Activated CD8-positive, alpha-beta memory T cell treated with anti-CD3 and anti-CD28 coated beads, Interleukin-2, amount 10 ng/mL, durations not matched to agents 7 days and 5 days (primary cell): ENCODE measurements around the gene IL31. TPM values are rescaled to one million over a fixed set of nuclear protein-coding genes. Genes with fewer than 3 reads are reported as not detected.
A peak's percentile ranks its signal among the peaks of the same experiment; 100 is the strongest.
"Not testable (repeated sequence)": the region's sequence is repeated elsewhere in the genome, so short reads cannot be mapped to it uniquely, and the experiment has no call there.

Experiments used
- ATAC-seq: fragments of 150-1000 bp; cut with Tn5 transposase; one replicate; pipeline ENCODE4 v1.10.0; 2021; ENCODE audit warnings: moderate library complexity
- CTCF ChIA-PET: fragments of 350-600 bp; sonication (Branson Sonifier 250); formaldehyde crosslinking; loops from one replicate; lab custom pipeline; 2021; ENCODE audit warnings: antibody characterized with exemption; lab: Charles Lee
- DNase-seq: peaks from one replicate; pipeline ENCODE4 v3.0.0-alpha.2; 2020
- H3K27ac Mint-ChIP-seq: one replicate; pipeline ENCODE4 v1.8.0; 2021; ENCODE audit warnings: mild to moderate bottlenecking, mixed read lengths
- H3K27me3 Mint-ChIP-seq: one replicate; pipeline ENCODE4 v1.8.0; 2021; ENCODE audit warnings: mixed read lengths
- H3K36me3 Mint-ChIP-seq: one replicate; pipeline ENCODE4 v1.8.0; 2021; ENCODE audit warnings: mild to moderate bottlenecking, mixed read lengths
- H3K4me1 Mint-ChIP-seq: one replicate; pipeline ENCODE4 v1.8.0; 2021; ENCODE audit warnings: mixed read lengths
- H3K4me3 Mint-ChIP-seq: one replicate; pipeline ENCODE4 v1.8.0; 2021; ENCODE audit warnings: mild to moderate bottlenecking, moderate library complexity, mixed read lengths
- H3K9me3 Mint-ChIP-seq: one replicate; pipeline ENCODE4 v1.8.0; 2022; ENCODE audit warnings: low read depth, mixed read lengths
- total RNA-seq, 2 experiments: library from RNA; stranded (reverse); gene quantifications; one replicate each; pipeline ENCODE4 v1.2.3, GENCODE V29; 2021

The IL31 gene
- total RNA-seq, 2 experiments from 2014 or later = not detected

DNA sequence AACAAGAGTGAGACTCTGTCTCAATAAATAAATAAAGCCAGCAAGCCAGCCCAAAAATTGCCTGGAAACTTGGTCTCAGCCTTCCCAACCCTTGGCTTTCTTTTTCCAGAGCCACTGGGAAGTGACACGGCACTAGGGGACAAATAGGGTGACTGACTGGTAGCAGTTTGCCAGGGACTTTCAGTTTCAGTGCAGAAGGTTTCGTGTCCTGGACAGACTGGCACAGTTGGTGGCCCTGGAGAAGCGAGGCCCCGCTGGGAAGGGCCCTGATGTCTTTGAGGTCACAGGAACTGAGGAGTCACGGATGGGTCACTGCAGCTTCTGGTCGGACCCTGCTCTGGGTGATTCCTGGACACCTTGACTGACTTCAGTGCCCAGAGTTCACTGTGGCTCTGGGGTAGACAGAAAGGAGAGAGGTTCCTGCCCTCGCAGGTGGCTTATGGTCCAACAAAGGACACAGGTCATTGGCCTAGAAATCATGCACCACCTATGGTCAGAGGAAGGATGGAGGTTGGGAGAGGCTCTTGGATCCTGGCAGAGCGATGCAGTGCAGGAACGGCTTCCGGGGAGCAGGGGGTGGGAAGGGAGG, 11.6 kb upstream of the IL31 start:
- DNase-seq (no peak), ATAC-seq (no peak)
- CTCF ChIA-PET = no interaction called here
- Mint-ChIP-seq H3K27me3 (peaks cover 27% of the 10 kb centered on the region), H3K27ac (no peak overlapping the region), H3K36me3 (no peaks in the 10 kb centered on the region), H3K9me3 (no peaks in the 10 kb centered on the region), H3K4me1 (peaks cover 15% of the 10 kb centered on the region), H3K4me3 (no peak overlapping the region)

DNA sequence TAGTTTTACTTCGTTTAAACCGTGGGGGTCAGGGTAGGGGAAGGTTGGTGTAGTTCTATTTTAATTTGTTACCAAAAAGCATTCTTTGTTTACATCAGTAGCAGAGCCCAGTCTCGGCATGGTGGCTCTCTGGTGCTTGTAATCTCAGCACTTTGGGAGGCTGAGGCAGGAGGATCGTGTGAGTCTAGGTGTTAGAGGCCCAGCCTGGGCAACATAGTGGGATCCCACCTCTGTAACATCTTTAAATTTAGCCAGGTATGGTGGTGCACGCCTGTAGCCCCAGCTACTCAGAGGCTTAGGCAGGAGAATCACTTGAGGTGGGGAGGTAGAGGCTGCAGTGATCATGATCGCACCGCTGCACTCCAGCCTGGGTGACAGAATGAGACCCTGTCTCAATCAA, 11.1 kb upstream of the IL31 start:
- H3K27ac Mint-ChIP-seq = no peak overlapping the region
- H3K9me3 Mint-ChIP-seq = no peaks in the 10 kb centered on the region
- H3K4me3 Mint-ChIP-seq = no peak overlapping the region

GRCh38 chr12:122184517-122184916, 10.5 kb upstream of the IL31 start:
- no peak for DNase-seq
- ATAC-seq = peak; percentile 37
- Mint-ChIP-seq H3K9me3 (no peaks in the 10 kb centered on the region), H3K4me3 (no peak overlapping the region), H3K36me3 (no peaks in the 10 kb centered on the region), H3K27me3 (peaks cover 27% of the 10 kb centered on the region), H3K27ac (peak overlapping the region; percentile 4), H3K4me1 (peaks cover 17% of the 10 kb centered on the region)
- CTCF ChIA-PET = no interaction called here

More for the DNA sequence above, 11.1 kb upstream of the IL31 start:
- CTCF ChIA-PET = no interaction called here
- peaks cover 27% of the 10 kb centered on the region for H3K27me3 Mint-ChIP-seq
- DNase-seq (no peak), ATAC-seq (no peak)
- H3K4me1 Mint-ChIP-seq = peaks cover 17% of the 10 kb centered on the region
- no peaks in the 10 kb centered on the region for H3K36me3 Mint-ChIP-seq

GRCh38 chr12:122183588-122183940, 9.5 kb upstream of the IL31 start:
- H3K27me3 Mint-ChIP-seq = peaks cover 30% of the 10 kb centered on the region
- H3K4me1 Mint-ChIP-seq = peaks cover 19% of the 10 kb centered on the region
- H3K4me3 Mint-ChIP-seq = peak overlapping the region; percentile 39
- ATAC-seq (no peak), DNase-seq (no peak)
- H3K9me3 Mint-ChIP-seq = no peaks in the 10 kb centered on the region
- H3K36me3 Mint-ChIP-seq = no peaks in the 10 kb centered on the region
- CTCF ChIA-PET = interaction anchor here (1.6 kb wide), 1 partner anchor 17 kb away, joined by 5 read pairs; no protein-coding TSS in a partner anchor
- no peak overlapping the region for H3K27ac Mint-ChIP-seq

DNA sequence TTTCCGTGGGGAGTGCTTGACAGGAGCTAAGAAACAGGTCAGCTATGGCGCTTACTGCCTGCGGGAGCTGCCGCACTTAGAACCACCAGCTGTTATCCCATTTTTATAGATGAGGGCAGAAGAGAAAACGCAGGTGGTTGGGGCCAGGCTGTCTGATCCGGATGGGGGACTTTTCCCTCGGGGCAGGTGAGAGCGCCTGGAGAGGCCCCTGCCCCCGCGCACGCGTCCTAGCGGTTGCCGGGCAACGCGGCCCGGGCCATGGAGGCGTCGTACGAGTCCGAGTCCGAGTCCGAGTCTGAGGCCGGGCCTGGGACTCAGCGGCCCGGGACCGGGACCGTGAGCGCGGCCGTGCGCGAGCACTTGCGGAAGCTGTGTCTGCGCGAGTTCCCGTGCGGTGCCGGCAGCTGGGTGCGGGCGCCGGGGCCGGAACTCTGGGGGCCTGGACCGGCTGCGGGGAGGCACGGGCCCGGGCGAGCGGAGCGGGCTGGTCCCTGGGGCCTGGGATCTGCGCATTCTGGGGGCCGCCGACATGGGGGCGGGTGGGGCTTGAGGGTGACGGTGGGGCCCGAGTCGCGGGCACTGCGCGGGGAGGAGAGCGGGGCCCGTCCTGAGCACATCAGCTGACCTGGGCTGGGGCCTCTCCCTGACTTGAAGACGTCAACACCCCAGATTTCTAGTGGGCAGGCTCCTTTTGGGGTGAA, 9.0 kb upstream of the IL31 start, which contains the start of gene LRRC43:
Gene LRRC43, plus strand, starts transcription at position 237 of the 701 bp plus-strand sequence. Its CDS starts 22 bp downstream, at position 259.
- CTCF ChIA-PET = interaction anchor here (0.9 to 1.8 kb wide), 4 partner anchors 8 to 128 kb away, joined by 3 to 10 read pairs (median 4); no protein-coding TSS in a partner anchor
- no peak within 1 kb of the TSS for H3K27ac Mint-ChIP-seq
- ATAC-seq (peak; percentile 88), DNase-seq (peak; percentile 51)
- H3K36me3 Mint-ChIP-seq = no peaks in the 10 kb centered on the region
- H3K9me3 Mint-ChIP-seq = no peaks in the 10 kb centered on the region
- peaks cover 19% of the 10 kb centered on the region for H3K4me1 Mint-ChIP-seq
- peaks cover 30% of the 10 kb centered on the region for H3K27me3 Mint-ChIP-seq
- peak within 1 kb of the TSS; percentile 57 for H3K4me3 Mint-ChIP-seq

GRCh38 chr12:122176473-122176872, 2.5 kb upstream of the IL31 start:
- H3K36me3 Mint-ChIP-seq, ATAC-seq, H3K4me3 Mint-ChIP-seq, H3K27ac Mint-ChIP-seq, H3K9me3 Mint-ChIP-seq, DNase-seq, H3K4me1 Mint-ChIP-seq: not testable (repeated sequence)
- CTCF ChIA-PET = interaction anchor here (1.2 kb wide), 1 partner anchor 10 kb away, joined by 4 read pairs; no protein-coding TSS in a partner anchor
- peaks cover 17% of the 10 kb centered on the region for H3K27me3 Mint-ChIP-seq

GRCh38 chr12:122172262-122172939, 1.6 kb downstream of the IL31 start:
- CTCF ChIA-PET = interaction anchor here (0.6 to 1.2 kb wide), 2 partner anchors 10 to 300 kb away, joined by 3 read pairs; no protein-coding TSS in a partner anchor
- Mint-ChIP-seq H3K4me1 (peaks cover 2% of the 10 kb centered on the region), H3K27me3 (peaks cover 29% of the 10 kb centered on the region), H3K36me3 (no peaks in the 10 kb centered on the region), H3K4me3 (no peak overlapping the region), H3K27ac (no peak overlapping the region), H3K9me3 (no peaks in the 10 kb centered on the region)
- no peak for DNase-seq
- ATAC-seq = no peak

DNA sequence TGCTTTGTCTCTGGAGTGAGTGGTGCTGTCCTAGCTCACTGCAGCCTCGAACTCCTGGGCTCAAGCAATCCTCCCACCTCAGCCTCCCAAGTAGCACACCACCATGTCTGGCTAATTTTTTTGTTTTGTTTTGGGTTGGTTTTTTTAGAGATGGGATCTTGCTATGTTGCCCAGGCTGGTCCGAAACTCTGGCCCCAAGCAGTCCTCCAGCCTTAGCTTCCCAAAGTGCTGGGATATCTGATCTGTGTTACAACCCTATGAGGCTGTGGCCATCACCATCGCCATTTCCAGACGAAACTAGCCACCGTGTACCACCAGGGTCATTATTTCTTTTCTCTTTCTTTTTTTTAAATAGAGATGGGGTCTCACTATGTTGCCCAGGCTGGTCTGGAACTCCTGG, 2.6 kb downstream of the IL31 start:
- peaks cover 29% of the 10 kb centered on the region for H3K27me3 Mint-ChIP-seq
- DNase-seq (no peak), ATAC-seq (no peak)
- no peaks in the 10 kb centered on the region for H3K36me3 Mint-ChIP-seq
- H3K9me3 Mint-ChIP-seq = no peaks in the 10 kb centered on the region
- H3K4me1 Mint-ChIP-seq = peaks cover 12% of the 10 kb centered on the region
- H3K27ac Mint-ChIP-seq = no peak overlapping the region
- CTCF ChIA-PET = interaction anchor here (1.2 kb wide), 1 partner anchor 9 kb away, joined by 3 read pairs; no protein-coding TSS in a partner anchor
- H3K4me3 Mint-ChIP-seq = no peak overlapping the region

DNA sequence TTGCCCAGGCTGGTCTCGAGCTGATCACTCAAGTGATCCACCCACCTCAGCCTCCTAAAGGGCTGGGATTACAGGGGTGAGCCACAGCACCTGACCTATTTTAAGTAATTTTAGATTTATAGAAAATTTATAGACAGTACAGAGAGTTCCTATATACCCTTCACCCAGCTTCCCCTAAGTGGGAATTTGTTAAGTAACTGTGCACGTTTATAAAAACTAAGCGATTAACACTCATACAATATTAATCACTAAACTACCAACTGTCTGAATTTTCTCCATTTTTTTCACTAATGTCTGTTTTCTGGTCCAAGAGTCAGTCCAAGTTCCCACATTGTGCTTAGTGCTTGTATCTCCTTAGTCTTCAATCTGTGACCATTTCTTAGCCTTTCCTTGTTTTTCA, 5.5 kb downstream of the IL31 start:
- Mint-ChIP-seq H3K9me3 (no peaks in the 10 kb centered on the region), H3K27ac (no peak overlapping the region), H3K27me3 (peaks cover 29% of the 10 kb centered on the region), H3K4me1 (peaks cover 23% of the 10 kb centered on the region), H3K36me3 (no peaks in the 10 kb centered on the region), H3K4me3 (no peak overlapping the region)
- CTCF ChIA-PET = interaction anchor here (1.1 kb wide), 2 partner anchors 9 to 45 kb away, joined by 3 read pairs; no protein-coding TSS in a partner anchor
- ATAC-seq = no peak
- no peak for DNase-seq

DNA sequence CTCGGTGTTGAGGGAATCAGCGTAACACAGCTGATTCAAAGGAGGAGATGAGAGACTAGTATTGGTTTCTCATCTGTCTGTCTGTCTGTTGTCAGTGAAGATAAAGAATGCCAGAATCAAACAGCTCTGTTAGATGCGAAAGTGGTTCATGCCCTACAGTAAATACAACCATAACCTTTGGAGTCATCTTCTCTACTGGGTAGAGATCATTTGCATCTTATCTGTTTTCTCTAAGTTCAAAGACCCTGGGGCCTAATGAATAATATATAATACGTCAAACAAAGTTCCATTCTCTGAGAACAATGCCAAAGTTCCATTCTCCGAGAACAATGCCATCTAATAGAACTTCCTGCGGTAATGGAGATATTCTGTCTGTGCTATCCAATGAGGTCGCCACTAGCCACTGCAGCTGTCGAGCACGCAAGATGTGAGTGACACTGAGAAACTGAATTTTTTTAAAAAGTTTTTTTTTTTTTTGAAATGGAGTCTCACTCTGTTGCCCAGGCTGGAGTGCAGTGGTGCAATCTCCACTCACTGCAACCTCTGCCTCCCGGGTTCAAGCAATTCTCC, 6.6 kb downstream of the IL31 start:
- DNase-seq = no peak
- no peak for ATAC-seq
- peaks cover 2% of the 10 kb centered on the region for H3K36me3 Mint-ChIP-seq
- peaks cover 33% of the 10 kb centered on the region for H3K4me1 Mint-ChIP-seq
- H3K9me3 Mint-ChIP-seq = no peaks in the 10 kb centered on the region
- CTCF ChIA-PET = interaction anchor here (0.7 to 2.1 kb wide), 18 partner anchors 8 to 113 kb away, joined by 3 to 15 read pairs (median 3); partner anchors contain the start of gene LRRC43
- peak overlapping the region; percentile 38 for H3K4me3 Mint-ChIP-seq
- H3K27ac Mint-ChIP-seq = peak overlapping the region; percentile 79
- peaks cover 31% of the 10 kb centered on the region for H3K27me3 Mint-ChIP-seq

GRCh38 chr12:122166422-122167349, 7.3 kb downstream of the IL31 start:
- CTCF ChIA-PET = interaction anchor here (0.7 to 2.1 kb wide), 18 partner anchors 9 to 112 kb away, joined by 3 to 15 read pairs (median 4); partner anchors contain the start of gene LRRC43
- Mint-ChIP-seq H3K36me3 (peaks cover 2% of the 10 kb centered on the region), H3K4me3 (peak overlapping the region; percentile 38), H3K27ac (peak overlapping the region; percentile 79), H3K9me3 (no peaks in the 10 kb centered on the region), H3K27me3 (peaks cover 30% of the 10 kb centered on the region), H3K4me1 (peaks cover 41% of the 10 kb centered on the region)
- ATAC-seq = peak; percentile 93
- peak; percentile 91 for DNase-seq

- Mint-ChIP-seq H3K27ac (peak overlapping the region; percentile 46), H3K36me3 (peaks cover 2% of the 10 kb centered on the region), H3K27me3 (peaks cover 34% of the 10 kb centered on the region), H3K4me3 (no peak overlapping the region), H3K9me3 (no peaks in the 10 kb centered on the region), H3K4me1 (peaks cover 46% of the 10 kb centered on the region)
- CTCF ChIA-PET = interaction anchor here (1.1 to 4.0 kb wide), 3 partner anchors 9 to 40 kb away, joined by 3 to 25 read pairs (median 3); no protein-coding TSS in a partner anchor
- DNase-seq (no peak), ATAC-seq (no peak)
These were observed 11.0 kb downstream of the IL31 start for GRCh38 chr12:122162976-122163375.
